Neutrophil (primary cell): Measurements from ENCODE around the gene AIFM2.

Experiments used
- H3K27ac ChIP-seq: fragments of 200-600 bp; sonication (generic); 2 replicates; pipeline ENCODE4 v1.5.1; 2016; ENCODE audit warnings: mild to moderate bottlenecking, moderate library complexity
- H3K27me3 ChIP-seq: fragments of 200-600 bp; sonication (generic); 2 replicates; pipeline ENCODE4 v1.6.0; 2016; ENCODE audit warnings: mild to moderate bottlenecking
- H3K36me3 ChIP-seq: fragments of 200-600 bp; sonication (generic); 2 replicates; pipeline ENCODE4 v1.5.1; 2017
- H3K4me1 ChIP-seq, 2 experiments: fragments of 200-600 bp in 1 of 2; sonication (generic) in 1 of 2; 1 replicate in 1 of 2; 2 replicates in 1 of 2; pipeline versions ENCODE4 v1.5.1 to v1.6.1; 2013 to 2016; ENCODE audit warnings: low read depth in 1 of 2, low read length in 1 of 2, mild to moderate bottlenecking in 1 of 2, moderate library complexity in 1 of 2; ENCODE audit not compliant: control insufficient read depth in 1 of 2, insufficient read depth in 1 of 2
- H3K4me3 ChIP-seq, 2 experiments: fragments of 200-600 bp in 1 of 2; sonication (generic) in 1 of 2; 1 replicate in 1 of 2; 2 replicates in 1 of 2; pipeline ENCODE4 v1.5.1; 2013 to 2016; ENCODE audit warnings: low read depth in 1 of 2, low read length in 1 of 2, mild to moderate bottlenecking in 1 of 2, moderate library complexity in 1 of 2
- H3K9me3 ChIP-seq: fragments of 200-600 bp; sonication (generic); 2 replicates; pipeline ENCODE4 v1.5.1; 2016
- CTCF ChIP-seq: fragments of 200-600 bp; sonication (generic); IDR thresholded peaks from 2 replicates; pipeline ENCODE4 v1.5.1; 2016; ENCODE audit warnings: antibody characterized with exemption

The AIFM2 gene

GRCh38 chr10:70145666-70146488 is 13.3 kb upstream of the AIFM2 start:
- Histone ChIP-seq H3K27me3 (no peaks in the 10 kb centered on the region), H3K4me1 (peaks cover 17 to 25% of the 10 kb centered on the region in 2 experiments), H3K9me3 (no peaks in the 10 kb centered on the region), H3K4me3 (peak overlapping the region; percentile 89 to 98), H3K36me3 (peaks cover 25% of the 10 kb centered on the region), H3K27ac (peak overlapping the region; percentile 88)
- TF ChIP-seq CTCF, result peak; percentile 49

- H3K36me3 ChIP-seq, result peaks cover 18% of the 10 kb centered on the region
- H3K4me3 ChIP-seq, result peak overlapping the region; percentile 89 to 98
- H3K4me1 ChIP-seq, result peaks cover 17 to 25% of the 10 kb centered on the region in 2 experiments
- H3K9me3 ChIP-seq, result no peaks in the 10 kb centered on the region
- no peaks in the 10 kb centered on the region for H3K27me3 ChIP-seq
- peak overlapping the region; percentile 88 for H3K27ac ChIP-seq
- no peak for TF ChIP-seq CTCF
Observed at GRCh38 chr10:70145166-70145665, 12.6 kb upstream of the AIFM2 start.

- TF ChIP-seq CTCF, result no peak
- Histone ChIP-seq H3K27me3 (no peaks in the 10 kb centered on the region), H3K27ac (no peak overlapping the region), H3K4me1 (peaks cover 17 to 25% of the 10 kb centered on the region in 2 experiments), H3K4me3 (peak overlapping the region; percentile 89 to 98), H3K36me3 (peaks cover 15% of the 10 kb centered on the region), H3K9me3 (no peaks in the 10 kb centered on the region)
Observed at GRCh38 chr10:70144372-70145110, 11.9 kb upstream of the AIFM2 start.

GRCh38 chr10:70142555-70142954 is 9.9 kb upstream of the AIFM2 start:
- peaks cover 9% of the 10 kb centered on the region for H3K36me3 ChIP-seq
- no peaks in the 10 kb centered on the region for H3K9me3 ChIP-seq
- H3K27ac ChIP-seq, result no peak overlapping the region
- H3K4me1 ChIP-seq, result peaks cover 17 to 25% of the 10 kb centered on the region in 2 experiments
- no peak for TF ChIP-seq CTCF
- H3K27me3 ChIP-seq, result no peaks in the 10 kb centered on the region
- no peak overlapping the region for H3K4me3 ChIP-seq

- Histone ChIP-seq H3K36me3 (peaks cover 9% of the 10 kb centered on the region), H3K27ac (no peak overlapping the region), H3K9me3 (no peaks in the 10 kb centered on the region), H3K27me3 (no peaks in the 10 kb centered on the region), H3K4me1 (peaks cover 8% of the 10 kb centered on the region in 2 experiments), H3K4me3 (no peak overlapping the region)
- TF ChIP-seq CTCF, result no peak
Observed at GRCh38 chr10:70140297-70140696, 7.7 kb upstream of the AIFM2 start.
